Effector CD4-positive, alpha-beta T cell (primary cell): Measurements from ENCODE around the gene ELP4.
"Not testable (repeated sequence)": the region's sequence is repeated elsewhere in the genome, so short reads cannot be mapped to it uniquely, and the experiment has no call there.

Experiments
- DNase-seq: peaks from one replicate; pipeline ENCODE4 v3.0.0-alpha.2; 2020

The ELP4 gene

DNA sequence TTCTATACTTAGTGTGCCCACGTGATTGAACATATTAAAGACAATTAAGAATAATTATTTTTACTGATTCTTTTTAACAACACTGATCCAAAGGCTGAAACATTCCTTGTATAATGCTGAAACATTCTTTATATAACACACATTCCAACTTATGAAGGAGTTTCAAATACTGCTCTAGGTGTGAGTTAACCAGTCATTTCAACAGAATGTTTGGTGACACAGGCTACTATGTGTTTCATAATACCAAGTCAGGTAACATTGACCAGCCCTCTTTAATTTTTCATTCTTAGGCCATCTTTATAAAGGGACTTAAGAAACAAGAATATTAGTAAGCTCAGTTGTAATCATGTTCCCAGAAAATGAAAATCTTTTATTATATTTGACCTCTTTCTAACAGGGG lies 136.6 kb downstream of the ELP4 start:
- no peak for DNase-seq

DNA sequence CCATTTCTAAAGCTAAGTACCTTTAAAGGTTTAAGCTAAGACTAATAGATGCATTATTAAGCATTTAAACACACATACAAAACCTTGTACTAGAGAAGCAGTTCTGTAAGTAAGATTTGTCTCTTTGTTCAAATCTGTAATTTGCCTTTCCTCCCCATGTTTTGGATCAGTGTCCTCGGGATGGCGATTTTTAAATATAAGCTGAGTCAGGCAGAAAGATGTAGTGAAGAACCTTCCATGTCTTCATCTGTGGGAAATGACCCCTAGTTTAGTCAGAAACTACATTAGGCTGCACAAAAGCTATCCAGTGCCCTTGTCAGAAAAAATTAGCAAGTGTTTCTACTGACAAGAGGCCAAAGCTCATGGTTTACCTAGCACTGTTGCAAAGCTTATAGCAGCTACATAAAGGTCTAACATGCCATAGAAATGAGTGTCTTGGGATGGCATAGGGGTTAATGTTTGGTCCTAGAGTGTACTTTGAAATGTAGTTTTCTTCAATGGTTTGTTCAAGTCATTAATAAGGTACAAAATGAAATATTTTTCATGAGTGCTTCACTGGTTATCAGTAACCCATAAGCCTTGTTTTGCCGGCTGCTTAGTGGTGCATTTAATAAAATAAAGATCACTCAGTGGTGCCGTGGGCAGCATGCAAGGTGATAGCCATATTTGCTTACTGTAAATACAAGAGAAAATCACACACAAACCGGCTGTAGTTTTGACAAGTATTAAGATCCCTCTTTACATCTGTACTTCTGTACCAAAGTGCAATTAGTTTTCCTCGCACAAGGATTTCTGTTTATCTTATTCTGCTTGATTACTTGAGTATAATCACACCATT lies 139.8 kb downstream of the ELP4 start:
- no peak for DNase-seq

- no peak for DNase-seq
These were observed 141.6 kb downstream of the ELP4 start for GRCh38 chr11:31651208-31651607.

DNA sequence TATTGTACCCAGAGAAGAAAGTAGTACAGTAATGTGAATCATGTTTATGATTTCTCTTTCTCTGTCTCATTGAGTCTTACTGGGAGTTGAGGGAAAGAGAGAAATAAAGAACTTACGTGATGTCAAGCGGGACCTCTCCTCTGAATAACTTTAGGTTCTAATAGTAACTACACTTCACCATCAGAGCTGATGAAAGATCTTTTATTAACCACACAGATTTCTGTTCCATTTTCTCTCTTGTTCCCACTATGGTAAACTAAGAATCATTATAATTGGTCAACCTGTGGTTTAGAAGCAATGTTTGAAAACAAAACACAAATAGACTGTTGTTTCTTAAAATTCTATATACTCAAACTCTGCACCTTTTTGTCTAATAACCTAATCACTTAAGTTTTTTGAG lies 142.3 kb downstream of the ELP4 start:
- DNase-seq: no peak

DNA sequence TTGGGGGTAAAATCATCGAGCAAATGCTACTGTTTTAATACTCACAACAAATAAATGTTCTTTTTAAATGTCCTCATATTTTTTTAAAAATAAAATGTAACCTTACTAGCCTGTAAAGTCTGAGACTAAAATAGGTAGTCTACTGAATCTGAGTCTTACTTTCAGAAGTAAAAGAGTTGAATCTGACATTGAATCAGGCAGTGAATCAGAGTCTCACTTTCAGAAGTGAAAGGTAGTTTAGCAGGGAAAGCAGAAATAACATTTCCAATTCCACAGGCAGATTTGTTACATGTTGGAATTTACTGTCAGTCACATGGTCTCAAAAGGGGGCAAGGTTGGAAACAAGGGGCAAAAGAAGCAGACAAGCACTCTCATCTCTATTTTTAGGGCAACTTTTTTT lies 143.0 kb downstream of the ELP4 start:
- DNase-seq: no peak

DNA sequence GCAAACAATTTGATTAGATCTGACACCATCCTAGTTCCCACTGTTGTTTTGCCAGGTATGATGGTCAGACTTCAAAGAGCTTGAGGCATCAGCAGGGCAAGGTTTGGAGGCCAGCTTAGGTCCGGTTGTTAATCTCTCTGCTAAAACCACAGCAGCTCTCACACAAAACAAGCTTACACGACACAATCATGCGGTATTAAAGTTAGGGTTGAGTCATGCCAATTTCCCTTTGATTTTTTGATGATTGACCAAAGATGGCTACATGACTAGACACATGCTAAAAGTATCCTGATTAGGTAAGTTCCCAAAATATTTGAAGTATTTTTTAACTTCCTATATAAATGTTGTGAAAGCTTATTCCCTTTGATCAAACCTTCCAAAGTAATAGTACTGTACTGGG lies 145.9 kb downstream of the ELP4 start:
- no peak for DNase-seq

DNA sequence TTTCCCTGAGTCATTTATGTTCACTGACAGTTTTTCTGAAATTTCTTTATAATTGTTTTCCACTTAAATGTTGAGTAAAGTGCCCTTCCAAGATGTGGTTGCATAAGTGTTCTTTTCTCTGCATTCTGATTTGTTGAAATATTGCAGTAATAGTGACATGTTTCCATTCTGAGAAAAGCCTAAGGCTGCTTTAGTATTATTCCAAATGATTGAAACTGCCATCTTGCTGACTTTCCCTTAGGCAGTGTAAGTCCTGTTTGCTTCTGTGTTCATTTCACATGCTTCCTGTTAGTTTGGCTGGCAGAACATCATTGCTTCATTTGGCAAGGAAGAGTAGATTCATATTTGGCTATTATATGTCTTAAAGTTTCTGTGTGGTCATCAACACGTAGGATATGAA lies 146.5 kb downstream of the ELP4 start:
- no peak for DNase-seq

- no peak for DNase-seq
These were observed 147.5 kb downstream of the ELP4 start for GRCh38 chr11:31657091-31657490.

DNA sequence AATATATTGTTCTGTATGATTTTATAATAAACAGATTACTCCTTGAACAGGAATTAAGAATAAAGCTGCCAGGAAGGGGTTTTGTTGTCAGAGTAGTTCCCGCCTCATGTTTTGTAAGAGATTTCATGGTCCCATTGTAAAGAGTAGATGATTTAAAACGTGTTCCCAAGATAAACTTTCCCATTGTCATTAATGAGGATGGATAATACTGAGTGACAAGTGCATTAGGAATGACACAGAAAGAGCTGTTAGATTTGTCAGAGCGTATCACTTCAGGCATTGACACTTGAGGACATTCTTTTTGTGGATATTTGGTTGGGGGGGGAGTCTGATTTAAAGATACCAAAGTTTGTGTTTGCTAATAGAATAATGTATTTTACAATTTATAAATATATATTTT lies 154.6 kb downstream of the ELP4 start:
- no peak for DNase-seq

- no peak for DNase-seq
These were observed 155.4 kb downstream of the ELP4 start for GRCh38 chr11:31664954-31665353.

- no peak for DNase-seq
These were observed 162.1 kb downstream of the ELP4 start for GRCh38 chr11:31671681-31672080.

- DNase-seq: not testable (repeated sequence)
These were observed 163.5 kb downstream of the ELP4 start for GRCh38 chr11:31673108-31673507.

GRCh38 chr11:31676280-31676982 lies 166.9 kb downstream of the ELP4 start:
- DNase-seq: no peak

DNA sequence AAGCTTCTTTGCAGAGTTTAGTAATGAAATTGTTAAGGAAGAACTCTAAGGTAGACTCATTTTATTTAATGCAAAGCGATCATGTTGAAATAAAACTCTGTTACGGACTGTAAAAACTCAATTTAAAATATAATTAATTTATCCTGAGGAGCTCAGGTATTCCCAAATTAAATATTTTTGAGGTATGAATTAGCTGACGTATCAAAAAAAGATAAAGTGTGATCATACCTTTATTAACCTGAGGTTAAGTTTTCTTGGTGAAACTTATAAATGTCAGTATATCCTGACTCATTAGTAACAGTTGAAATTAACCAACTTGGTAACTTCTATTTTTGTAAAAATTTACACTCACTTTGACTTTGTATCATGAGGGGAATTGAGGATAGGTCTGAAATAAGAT lies 171.2 kb downstream of the ELP4 start:
- DNase-seq: no peak

DNA sequence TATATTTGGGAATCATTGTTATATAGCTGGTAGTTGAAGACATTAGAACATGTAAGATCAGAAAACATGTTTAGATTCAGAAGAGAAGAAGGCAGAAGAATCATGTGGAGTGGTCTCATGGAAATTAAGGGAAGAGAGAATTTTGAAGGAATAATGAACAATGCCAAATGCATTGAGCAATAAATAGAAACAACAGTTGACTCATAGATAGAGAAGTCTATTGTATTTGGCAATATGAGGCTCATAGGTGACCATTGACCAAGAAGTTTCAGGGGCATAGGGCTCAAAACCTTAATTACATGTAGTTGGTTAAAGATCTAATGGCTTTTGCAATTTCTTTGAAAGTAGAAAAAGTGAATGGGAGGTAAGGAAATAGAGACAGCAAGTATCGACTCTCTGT lies 177.7 kb downstream of the ELP4 start:
- DNase-seq: no peak

DNA sequence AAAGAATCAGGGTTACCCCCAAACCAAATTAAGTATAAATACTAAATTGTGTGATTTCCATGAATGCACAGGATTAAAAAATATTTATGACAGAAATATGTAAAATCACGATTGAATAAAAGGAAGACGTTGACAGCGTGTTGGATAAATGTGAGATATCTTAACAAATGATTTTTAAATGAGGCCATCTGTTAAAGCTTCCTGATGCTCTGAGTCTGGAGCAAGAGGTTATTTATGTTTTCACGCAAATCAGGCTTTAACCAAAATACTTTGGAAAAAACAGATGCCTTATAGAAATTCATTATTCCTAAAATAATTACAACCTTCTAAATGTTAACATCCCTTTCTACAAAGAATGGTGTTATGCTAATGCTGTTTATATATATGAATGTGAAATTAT lies 178.3 kb downstream of the ELP4 start:
- no peak for DNase-seq

DNA sequence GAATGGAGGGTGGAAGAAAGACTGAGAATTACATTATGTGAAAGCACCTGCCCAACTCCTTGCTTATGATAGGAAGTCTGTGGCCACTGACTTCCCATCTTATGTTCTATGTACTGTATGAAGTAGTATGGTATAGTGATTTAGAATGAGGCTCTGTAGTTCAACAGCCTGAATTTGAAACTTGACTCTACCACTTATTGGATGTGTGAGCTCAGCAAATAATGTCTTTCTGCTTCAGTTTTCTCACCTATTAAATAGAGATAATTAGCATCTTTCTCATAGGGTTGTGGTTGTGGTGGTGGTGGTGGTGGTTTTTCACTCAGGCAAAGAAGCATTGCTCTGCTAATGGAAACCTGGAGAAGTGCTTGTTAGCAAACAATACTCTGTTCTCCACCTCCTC lies 180.0 kb downstream of the ELP4 start:
- no peak for DNase-seq

GRCh38 chr11:31690041-31690440 lies 180.5 kb downstream of the ELP4 start:
- DNase-seq: no peak

- DNase-seq: no peak
These were observed 180.9 kb downstream of the ELP4 start for GRCh38 chr11:31690516-31690915.

GRCh38 chr11:31692466-31692865 lies 182.9 kb downstream of the ELP4 start:
- DNase-seq: no peak

- not testable (repeated sequence) for DNase-seq
These were observed 187.5 kb downstream of the ELP4 start for GRCh38 chr11:31697049-31697448.

DNA sequence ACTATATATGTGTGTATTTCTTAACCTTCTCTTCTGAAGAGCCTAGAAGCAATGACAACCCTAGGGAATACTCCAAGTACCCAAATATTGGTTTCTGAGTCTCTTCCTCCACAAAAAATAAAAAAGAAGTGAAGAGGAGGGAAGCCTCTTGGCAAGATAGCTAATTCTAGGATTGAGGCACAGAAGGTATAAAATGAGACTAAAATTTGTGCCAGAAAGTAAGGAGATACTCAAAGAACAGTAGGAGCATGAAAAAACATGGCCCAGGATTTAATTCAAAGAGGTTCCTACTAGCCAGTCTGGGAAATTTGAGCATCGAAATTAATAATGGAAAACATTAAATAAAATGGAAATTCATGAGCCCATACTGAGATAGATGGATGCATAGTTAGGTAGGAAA lies 189.5 kb downstream of the ELP4 start:
- DNase-seq: no peak

GRCh38 chr11:31702966-31703365 lies 193.4 kb downstream of the ELP4 start:
- no peak for DNase-seq

DNA sequence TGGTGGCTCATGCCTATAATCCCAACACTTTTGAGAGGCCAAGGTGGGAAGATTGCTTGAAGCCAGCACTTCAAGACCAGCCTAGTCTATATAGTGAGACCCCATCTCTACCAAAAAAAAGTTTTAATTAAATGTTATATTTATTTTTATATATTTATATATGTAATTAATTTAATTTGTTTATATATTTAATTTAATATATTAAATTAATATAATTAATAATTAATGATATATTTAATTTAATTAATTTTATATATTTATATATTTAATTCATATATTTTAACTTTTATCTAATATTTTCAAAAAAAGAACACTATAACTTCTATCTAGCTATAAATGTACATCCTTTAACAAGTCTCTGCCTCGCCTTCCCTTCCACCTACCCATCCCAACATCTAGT lies 196.8 kb downstream of the ELP4 start:
- no peak for DNase-seq

DNA sequence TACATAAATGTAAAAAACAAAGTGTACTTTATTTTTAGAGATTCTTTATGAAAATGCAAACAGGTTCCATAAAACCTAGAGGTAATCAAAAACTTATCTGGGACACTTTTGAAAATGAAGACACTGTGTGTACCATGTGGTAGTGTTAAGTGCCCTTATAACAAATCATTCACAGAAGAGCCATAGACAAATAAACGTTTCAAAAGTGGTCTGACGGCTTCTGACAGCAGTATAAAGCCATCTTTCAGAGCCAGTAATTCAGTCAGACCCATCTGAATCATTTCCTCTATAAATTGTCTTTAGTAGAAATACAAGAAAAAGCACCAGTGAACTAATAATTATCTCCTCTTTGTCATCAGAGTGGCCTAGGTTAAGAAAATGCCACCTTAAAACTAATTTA lies 201.6 kb downstream of the ELP4 start:
- no peak for DNase-seq
